A549 (cell line): ENCODE measurements around the gene ATG5.
"Not testable (repeated sequence)": the region's sequence is repeated elsewhere in the genome, so short reads cannot be mapped to it uniquely, and the experiment has no call there.

Experiments
- CTCF ChIP-seq: fragments of >200 bp; sonication (Bioruptor Twin); formaldehyde crosslinking; IDR thresholded peaks from 3 replicates; pipeline ENCODE4 v1.5.1; 2016
- KDM5A ChIP-seq: fragments of 200-600 bp; sonication (generic); IDR thresholded peaks from 2 replicates; pipeline ENCODE4 v1.6.1; 2016; ENCODE audit warnings: antibody characterized with exemption, mild to moderate bottlenecking
- POLR2A ChIP-seq: IDR thresholded peaks from 2 replicates; pipeline ENCODE4 v1.6.1; 2012; ENCODE audit warnings: mild to moderate bottlenecking, low read length
- POLR2AphosphoS2 ChIP-seq: conservative IDR thresholded peaks from 2 replicates; pipeline ENCODE4 v1.6.1; 2012; ENCODE audit warnings: low read length, improper control_type of control experiment, inconsistent platforms
- RAD21 ChIP-seq, 2 experiments: fragments of >200 bp in 1 of 2; sonication (Bioruptor Twin) in 1 of 2; formaldehyde crosslinking in 1 of 2; IDR thresholded peaks in 1 of 2; conservative IDR thresholded peaks in 1 of 2; 2 replicates in 1 of 2; 3 replicates in 1 of 2; pipeline ENCODE4 v1.6.1; 2012 to 2018; ENCODE audit warnings: inconsistent platforms in 1 of 2
- TP53 ChIP-seq: fragments of 250-450 bp; sonication (Bioruptor Pico); IDR thresholded peaks from 2 replicates; pipeline ENCODE4 v1.5.0; 2021; ENCODE audit warnings: mild to moderate bottlenecking, moderate library complexity

- TF ChIP-seq TP53 (CRISPR knock-in tag); KDM5A; POLR2AphosphoS2; POLR2A; CTCF; RAD21 (conservative IDR thresholded peaks at IDR 0.05 in 1 of 2, IDR thresholded peaks at IDR 0.05 in 1 of 2): not testable (repeated sequence)
Measured at GRCh38 chr6:106268500-106268899, 57.1 kb downstream of the ATG5 start.
